ENCODE data around the gene SPOCD1.
A peak's percentile ranks its signal among the peaks of the same experiment; 100 is the strongest.

SPOCD1 gene

GRCh38 chr1:31815752-31816500 lies at the start of gene SPOCD1 (continued):
- TF ChIP-seq, protein P1, sequence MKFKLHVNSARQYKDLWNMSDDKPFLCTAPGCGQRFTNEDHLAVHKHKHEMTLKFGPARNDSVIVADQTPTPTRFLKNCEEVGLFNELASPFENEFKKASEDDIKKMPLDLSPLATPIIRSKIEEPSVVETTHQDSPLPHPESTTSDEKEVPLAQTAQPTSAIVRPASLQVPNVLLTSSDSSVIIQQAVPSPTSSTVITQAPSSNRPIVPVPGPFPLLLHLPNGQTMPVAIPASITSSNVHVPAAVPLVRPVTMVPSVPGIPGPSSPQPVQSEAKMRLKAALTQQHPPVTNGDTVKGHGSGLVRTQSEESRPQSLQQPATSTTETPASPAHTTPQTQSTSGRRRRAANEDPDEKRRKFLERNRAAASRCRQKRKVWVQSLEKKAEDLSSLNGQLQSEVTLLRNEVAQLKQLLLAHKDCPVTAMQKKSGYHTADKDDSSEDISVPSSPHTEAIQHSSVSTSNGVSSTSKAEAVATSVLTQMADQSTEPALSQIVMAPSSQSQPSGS (tag by site-specific recombination; IDR thresholded peaks at IDR 0.05; ENCODE audit: low read depth): 0 out of 2 replicates have a peak, but pooled peaks have one; percentile 3
- no peak for TF ChIP-seq ZNF48 (tag by site-specific recombination; IDR thresholded peaks at IDR 0.05)
- TF ChIP-seq SETDB1 (IDR thresholded peaks at IDR 0.05; ENCODE audit: insufficient read length, low read length): peak; percentile 24
- TF ChIP-seq ZNF521 (tag by site-specific recombination; IDR thresholded peaks at IDR 0.05): no peak
- peak; percentile 29; the same call in 1 of the 2 replicates for TF ChIP-seq ZBTB8A (tag by site-specific recombination; IDR thresholded peaks at IDR 0.05)
- peak; percentile 42; the same call in 1 of the 2 replicates for TF ChIP-seq ZNF639 (tag by site-specific recombination; IDR thresholded peaks at IDR 0.05)
- TF ChIP-seq EGR2 (tag by site-specific recombination; IDR thresholded peaks at IDR 0.05; ENCODE audit: low read depth): peak; percentile 82
- TF ChIP-seq ZNF558 (tag by site-specific recombination; IDR thresholded peaks at IDR 0.05): no peak
- TF ChIP-seq, protein P2, sequence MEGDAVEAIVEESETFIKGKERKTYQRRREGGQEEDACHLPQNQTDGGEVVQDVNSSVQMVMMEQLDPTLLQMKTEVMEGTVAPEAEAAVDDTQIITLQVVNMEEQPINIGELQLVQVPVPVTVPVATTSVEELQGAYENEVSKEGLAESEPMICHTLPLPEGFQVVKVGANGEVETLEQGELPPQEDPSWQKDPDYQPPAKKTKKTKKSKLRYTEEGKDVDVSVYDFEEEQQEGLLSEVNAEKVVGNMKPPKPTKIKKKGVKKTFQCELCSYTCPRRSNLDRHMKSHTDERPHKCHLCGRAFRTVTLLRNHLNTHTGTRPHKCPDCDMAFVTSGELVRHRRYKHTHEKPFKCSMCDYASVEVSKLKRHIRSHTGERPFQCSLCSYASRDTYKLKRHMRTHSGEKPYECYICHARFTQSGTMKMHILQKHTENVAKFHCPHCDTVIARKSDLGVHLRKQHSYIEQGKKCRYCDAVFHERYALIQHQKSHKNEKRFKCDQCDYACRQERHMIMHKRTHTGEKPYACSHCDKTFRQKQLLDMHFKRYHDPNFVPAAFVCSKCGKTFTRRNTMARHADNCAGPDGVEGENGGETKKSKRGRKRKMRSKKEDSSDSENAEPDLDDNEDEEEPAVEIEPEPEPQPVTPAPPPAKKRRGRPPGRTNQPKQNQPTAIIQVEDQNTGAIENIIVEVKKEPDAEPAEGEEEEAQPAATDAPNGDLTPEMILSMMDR (tag by site-specific recombination; IDR thresholded peaks at IDR 0.05): peak; percentile 58
- TF ChIP-seq ZFP37 (tag by site-specific recombination; IDR thresholded peaks at IDR 0.05): no peak
- TF ChIP-seq ZNF423 (tag by site-specific recombination; IDR thresholded peaks at IDR 0.05): no peak
- TF ChIP-seq ZSCAN18 (tag by site-specific recombination; IDR thresholded peaks at IDR 0.05): no peak
- TF ChIP-seq, protein P3, sequence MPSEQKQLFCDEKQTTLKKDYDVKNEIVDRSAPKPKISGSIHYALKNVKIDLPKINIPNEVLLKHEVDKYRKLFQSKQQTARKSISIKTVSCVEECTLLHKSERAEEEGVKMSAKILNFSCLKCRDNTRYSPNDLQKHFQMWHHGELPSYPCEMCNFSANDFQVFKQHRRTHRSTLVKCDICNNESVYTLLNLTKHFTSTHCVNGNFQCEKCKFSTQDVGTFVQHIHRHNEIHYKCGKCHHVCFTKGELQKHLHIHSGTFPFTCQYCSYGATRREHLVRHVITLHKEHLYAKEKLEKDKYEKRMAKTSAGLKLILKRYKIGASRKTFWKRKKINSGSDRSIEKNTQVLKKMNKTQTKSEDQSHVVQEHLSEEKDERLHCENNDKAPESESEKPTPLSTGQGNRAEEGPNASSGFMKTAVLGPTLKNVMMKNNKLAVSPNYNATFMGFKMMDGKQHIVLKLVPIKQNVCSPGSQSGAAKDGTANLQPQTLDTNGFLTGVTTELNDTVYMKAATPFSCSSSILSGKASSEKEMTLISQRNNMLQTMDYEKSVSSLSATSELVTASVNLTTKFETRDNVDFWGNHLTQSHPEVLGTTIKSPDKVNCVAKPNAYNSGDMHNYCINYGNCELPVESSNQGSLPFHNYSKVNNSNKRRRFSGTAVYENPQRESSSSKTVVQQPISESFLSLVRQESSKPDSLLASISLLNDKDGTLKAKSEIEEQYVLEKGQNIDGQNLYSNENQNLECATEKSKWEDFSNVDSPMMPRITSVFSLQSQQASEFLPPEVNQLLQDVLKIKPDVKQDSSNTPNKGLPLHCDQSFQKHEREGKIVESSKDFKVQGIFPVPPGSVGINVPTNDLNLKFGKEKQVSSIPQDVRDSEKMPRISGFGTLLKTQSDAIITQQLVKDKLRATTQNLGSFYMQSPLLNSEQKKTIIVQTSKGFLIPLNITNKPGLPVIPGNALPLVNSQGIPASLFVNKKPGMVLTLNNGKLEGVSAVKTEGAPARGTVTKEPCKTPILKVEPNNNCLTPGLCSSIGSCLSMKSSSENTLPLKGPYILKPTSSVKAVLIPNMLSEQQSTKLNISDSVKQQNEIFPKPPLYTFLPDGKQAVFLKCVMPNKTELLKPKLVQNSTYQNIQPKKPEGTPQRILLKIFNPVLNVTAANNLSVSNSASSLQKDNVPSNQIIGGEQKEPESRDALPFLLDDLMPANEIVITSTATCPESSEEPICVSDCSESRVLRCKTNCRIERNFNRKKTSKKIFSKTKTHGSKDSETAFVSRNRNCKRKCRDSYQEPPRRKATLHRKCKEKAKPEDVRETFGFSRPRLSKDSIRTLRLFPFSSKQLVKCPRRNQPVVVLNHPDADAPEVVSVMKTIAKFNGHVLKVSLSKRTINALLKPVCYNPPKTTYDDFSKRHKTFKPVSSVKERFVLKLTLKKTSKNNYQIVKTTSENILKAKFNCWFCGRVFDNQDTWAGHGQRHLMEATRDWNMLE (tag by site-specific recombination; conservative IDR thresholded peaks at IDR 0.05; ENCODE audit: low read depth): 0 out of 2 replicates have a peak, but pooled peaks have one; percentile 23
- peak; percentile 57; the same call in 1 of the 2 replicates for TF ChIP-seq GLIS1 (tag by site-specific recombination; IDR thresholded peaks at IDR 0.05)
- TF ChIP-seq, protein P4, sequence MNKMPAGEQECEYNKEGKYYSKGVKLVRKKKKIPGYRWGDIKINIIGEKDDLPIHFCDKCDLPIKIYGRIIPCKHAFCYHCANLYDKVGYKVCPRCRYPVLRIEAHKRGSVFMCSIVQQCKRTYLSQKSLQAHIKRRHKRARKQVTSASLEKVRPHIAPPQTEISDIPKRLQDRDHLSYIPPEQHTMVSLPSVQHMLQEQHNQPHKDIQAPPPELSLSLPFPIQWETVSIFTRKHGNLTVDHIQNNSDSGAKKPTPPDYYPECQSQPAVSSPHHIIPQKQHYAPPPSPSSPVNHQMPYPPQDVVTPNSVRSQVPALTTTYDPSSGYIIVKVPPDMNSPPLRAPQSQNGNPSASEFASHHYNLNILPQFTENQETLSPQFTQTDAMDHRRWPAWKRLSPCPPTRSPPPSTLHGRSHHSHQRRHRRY (tag by site-specific recombination; IDR thresholded peaks at IDR 0.05): no peak
- no peak for TF ChIP-seq ZSCAN16 (tag by site-specific recombination; IDR thresholded peaks at IDR 0.05)
- TF ChIP-seq, protein P5, sequence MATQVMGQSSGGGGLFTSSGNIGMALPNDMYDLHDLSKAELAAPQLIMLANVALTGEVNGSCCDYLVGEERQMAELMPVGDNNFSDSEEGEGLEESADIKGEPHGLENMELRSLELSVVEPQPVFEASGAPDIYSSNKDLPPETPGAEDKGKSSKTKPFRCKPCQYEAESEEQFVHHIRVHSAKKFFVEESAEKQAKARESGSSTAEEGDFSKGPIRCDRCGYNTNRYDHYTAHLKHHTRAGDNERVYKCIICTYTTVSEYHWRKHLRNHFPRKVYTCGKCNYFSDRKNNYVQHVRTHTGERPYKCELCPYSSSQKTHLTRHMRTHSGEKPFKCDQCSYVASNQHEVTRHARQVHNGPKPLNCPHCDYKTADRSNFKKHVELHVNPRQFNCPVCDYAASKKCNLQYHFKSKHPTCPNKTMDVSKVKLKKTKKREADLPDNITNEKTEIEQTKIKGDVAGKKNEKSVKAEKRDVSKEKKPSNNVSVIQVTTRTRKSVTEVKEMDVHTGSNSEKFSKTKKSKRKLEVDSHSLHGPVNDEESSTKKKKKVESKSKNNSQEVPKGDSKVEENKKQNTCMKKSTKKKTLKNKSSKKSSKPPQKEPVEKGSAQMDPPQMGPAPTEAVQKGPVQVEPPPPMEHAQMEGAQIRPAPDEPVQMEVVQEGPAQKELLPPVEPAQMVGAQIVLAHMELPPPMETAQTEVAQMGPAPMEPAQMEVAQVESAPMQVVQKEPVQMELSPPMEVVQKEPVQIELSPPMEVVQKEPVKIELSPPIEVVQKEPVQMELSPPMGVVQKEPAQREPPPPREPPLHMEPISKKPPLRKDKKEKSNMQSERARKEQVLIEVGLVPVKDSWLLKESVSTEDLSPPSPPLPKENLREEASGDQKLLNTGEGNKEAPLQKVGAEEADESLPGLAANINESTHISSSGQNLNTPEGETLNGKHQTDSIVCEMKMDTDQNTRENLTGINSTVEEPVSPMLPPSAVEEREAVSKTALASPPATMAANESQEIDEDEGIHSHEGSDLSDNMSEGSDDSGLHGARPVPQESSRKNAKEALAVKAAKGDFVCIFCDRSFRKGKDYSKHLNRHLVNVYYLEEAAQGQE (tag by site-specific recombination; IDR thresholded peaks at IDR 0.05): no peak
- no peak for TF ChIP-seq YY1 (tag by site-specific recombination; IDR thresholded peaks at IDR 0.05)
- 0 out of 2 replicates have a peak, but pooled peaks have one; percentile 29 for TF ChIP-seq ZNF121 (tag by site-specific recombination; IDR thresholded peaks at IDR 0.05)
- TF ChIP-seq ZFHX2 (tag by site-specific recombination; conservative IDR thresholded peaks at IDR 0.05): peak; percentile 88
- no peak for TF ChIP-seq ZNF791 (tag by site-specific recombination; IDR thresholded peaks at IDR 0.05)

Measured in HEK293 (cell line).